NK-92 (cell line): Measurements from ENCODE around the gene MTF1.
"Not testable (repeated sequence)": the region's sequence is repeated elsewhere in the genome, so short reads cannot be mapped to it uniquely, and the experiment has no call there.

Experiments
- DNase-seq: peaks from one replicate; lab custom pipeline; 2025; ENCODE audit not compliant: unreplicated experiment; lab: John Stamatoyannopoulos, UW

The MTF1 gene

GRCh38 chr1:37859507-37860345, at the start of gene MTF1:
TSS of gene MTF1 (minus strand) at chr1:37859592. CDS start at chr1:37857658, 1,934 bp downstream.
- DNase-seq = peak; percentile 88

GRCh38 chr1:37908531-37908930, 49.1 kb upstream of the MTF1 start:
- DNase-seq = not testable (repeated sequence)

DNA sequence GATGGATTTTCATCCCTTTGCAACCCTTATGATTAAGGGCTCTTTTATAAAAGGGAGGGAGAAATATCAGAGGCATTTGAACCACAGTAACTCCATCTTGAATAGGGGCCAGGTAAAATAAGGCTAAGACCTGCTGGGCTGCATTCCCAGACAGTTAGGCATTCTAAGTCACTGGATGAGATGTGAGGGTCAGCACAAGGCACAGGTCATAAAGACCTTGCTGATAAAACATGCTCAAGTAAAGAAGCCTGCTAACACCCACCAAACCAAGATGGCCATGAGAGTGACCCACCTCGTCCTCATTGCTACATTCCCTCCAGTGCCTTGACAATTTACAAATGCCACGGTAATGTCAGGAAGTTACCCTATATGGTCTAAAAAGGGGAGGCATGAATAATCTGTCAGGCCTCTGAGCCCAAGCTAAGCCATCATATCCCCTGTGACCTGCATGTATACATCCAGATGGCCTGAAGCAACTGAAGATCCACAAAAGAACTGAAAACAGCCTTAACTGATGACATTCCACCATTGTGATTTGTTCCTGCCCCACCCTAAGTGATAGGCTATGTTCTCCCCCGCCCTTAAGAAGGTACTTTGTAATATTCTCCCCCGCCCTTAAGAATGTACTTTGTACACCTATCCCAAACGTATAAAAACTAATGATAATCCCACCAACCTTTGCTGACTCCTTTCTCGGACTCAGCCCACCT, 48.2 kb upstream of the MTF1 start:
- DNase-seq = not testable (repeated sequence)

GRCh38 chr1:37906591-37906990, 47.2 kb upstream of the MTF1 start:
- DNase-seq = not testable (repeated sequence)

DNA sequence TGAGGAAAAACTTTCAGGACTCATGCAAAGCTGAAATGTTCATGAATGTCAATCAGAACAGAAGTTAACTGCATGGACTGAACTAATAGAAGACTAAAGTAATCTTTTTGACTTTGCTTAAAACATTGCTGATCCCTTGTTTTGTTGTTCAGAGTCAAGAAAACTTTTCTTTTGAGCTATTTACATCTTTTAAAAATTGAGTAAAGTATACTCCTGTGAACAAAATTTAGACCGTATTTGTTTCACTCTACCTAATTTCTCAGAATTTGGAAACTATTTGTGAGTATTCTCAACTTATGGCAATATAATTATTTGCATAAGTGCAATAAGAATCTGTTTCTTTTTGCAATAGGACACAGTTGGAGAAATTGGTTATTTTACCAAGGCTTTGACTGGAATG, 46.3 kb upstream of the MTF1 start:
- DNase-seq = no peak

GRCh38 chr1:37903921-37904320, 44.5 kb upstream of the MTF1 start:
- not testable (repeated sequence) for DNase-seq

GRCh38 chr1:37902983-37903382, 43.6 kb upstream of the MTF1 start:
- DNase-seq = no peak

DNA sequence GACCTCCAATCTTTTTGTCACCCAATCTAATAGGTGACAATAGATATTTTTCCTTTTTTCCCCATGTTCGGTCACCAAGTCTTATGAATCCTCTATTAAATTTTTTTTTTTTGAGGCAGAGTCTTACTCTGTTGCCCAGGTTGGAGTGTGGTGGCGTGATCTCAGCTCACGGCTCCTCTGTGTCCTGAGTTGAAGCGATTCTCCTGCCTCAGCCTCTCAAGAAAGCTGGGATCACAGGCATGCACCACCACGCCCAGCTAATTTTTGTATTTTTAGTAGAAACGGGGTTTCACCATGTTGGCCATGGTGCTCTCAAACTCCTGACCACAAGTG, 42.5 kb upstream of the MTF1 start:
- DNase-seq = no peak

- DNase-seq = no peak
These were observed 42.0 kb upstream of the MTF1 start for GRCh38 chr1:37901191-37901892.

GRCh38 chr1:37897563-37897962, 38.2 kb upstream of the MTF1 start:
- DNase-seq = not testable (repeated sequence)

DNA sequence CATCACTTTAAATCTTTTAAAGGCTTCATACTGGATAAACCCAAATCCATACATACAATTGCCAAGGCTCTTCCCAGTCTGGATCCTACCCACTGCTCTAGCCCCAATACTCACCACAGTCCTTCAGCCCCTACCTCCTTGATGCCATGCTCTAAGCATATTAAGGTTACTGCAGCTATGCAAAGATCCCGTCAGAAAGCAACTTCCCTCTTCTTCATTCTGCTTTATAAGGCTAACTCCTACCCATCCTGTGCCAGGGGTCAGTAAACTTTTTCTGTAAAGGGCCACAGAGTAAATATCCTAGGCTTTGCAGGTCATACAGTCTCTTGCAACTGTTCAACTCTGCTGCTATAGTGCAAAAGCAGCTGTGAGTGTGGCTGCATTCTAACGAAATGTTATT, 34.3 kb upstream of the MTF1 start:
- DNase-seq = no peak

DNA sequence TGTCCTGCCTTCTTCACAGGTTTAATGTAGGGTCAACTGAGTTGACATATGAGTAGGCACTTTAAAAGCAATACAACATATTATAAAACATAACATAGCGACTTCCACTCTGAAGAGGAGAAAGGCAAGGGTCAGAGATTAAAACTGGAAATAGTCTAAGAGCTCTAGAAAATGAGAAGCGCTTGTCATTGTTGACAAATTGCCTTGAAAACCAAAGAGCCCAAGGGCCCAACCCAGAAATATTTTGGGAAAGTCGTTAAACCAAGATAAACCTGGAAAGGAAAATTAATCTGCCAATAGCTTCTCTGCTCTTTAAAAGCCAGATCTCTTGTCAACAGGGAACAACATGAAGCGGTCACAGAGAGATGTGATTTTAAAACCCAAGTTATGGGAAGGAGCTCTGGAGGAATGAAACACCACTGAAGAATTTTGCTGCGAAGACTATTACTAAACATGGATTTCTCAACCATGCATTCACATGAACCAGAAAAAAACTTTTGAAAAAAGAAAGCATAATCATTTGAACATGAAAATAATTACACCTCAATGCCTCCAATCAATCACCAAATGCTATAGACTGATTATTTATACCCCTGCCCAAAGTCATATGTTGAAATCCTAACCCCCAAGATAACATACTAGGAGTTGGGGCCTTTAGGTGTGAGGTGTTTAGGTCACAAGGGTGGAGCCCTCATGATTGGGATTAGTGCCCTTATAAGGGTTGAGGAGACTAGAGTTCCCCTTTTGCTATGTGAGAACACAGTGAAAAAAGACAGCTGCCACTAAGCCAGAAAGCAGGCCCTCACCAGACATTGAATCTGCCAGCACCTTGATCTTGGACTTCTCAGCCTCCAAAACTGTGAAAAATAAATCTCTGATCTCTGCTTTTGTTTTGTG, 33.0 kb upstream of the MTF1 start:
- no peak for DNase-seq

DNA sequence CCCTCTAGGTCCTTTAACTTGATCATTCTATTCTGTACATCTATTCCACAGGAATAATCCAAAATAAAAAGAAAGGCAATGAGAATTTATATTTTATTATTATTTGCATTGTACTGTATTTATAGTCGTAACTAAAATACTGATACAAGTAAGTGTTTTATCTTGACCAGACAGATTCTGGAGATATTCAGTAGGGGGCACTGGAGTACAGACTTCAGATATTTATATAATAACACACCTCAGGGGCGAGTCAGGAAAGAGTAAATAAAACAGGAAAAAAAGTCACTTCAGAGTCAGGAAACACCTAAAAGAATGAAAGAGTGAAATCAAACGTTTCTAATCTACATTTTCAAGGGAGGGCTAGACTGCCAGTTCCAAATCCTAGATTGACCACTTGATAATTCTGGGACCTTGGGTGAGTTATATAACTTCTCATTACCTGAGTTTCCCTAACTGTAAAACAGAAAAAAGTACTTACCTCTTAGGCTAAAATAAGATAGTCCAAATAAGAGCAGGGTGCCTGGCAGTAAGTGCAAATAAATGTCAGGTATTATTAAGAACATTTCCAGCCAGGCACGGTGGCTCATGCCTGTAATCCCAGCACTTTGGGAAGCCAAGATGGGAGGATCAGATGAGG, 31.1 kb upstream of the MTF1 start:
- DNase-seq = no peak

DNA sequence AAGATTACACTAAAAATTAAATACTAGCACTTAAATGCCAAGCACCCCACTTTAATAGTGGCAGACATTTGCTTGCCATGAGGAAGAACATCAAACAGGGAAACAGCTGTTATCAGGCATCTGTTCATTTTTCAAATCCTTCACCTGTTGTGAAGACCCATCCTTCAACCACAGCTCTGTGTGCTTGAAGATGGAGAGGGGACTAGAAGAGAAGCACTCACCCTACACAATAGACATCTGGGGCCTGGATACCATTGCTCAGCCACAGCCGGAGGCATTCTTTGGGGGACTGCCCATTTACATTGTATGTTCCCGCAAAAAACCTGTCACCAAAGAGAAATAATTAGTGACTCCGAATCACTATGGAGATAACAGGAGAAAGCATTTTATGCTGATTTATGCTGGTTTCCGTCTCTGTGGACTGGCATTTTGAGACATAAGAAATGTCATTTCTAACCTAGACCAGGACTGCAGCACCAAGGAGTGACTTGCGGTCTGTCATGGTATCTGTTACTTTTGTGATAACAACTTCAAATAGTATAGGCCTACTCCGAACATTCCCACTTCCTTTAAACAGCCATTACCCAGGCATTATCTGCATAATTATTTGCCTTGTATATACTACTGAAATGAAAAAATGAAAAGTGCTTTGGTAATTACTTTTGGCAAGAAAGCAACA, 28.8 kb upstream of the MTF1 start:
- DNase-seq = no peak

DNA sequence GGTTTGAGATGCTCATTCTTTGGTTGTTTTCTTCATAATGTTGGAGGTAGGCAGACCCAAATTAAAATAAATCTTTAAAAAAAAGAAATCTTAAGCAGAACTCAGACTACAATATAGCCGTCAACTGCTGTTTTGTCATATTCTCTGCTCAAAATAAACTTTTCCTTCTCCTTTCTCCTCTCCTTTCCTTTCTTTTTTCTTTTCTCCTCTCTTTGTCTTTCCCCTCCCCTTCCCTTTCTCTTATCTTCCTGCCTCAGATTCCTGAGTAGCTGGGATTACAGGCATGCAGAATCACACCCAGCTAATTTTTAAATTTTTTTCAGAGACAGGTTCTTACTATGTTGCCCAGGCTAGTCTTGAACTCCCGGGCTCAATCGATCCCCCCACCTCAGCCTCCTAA, 24.8 kb upstream of the MTF1 start:
- no peak for DNase-seq

- DNase-seq = no peak
These were observed 24.3 kb upstream of the MTF1 start for GRCh38 chr1:37883671-37884070.

GRCh38 chr1:37879865-37880264, 20.5 kb upstream of the MTF1 start:
- no peak for DNase-seq

- DNase-seq = no peak
These were observed 18.7 kb upstream of the MTF1 start for GRCh38 chr1:37878071-37878470.

DNA sequence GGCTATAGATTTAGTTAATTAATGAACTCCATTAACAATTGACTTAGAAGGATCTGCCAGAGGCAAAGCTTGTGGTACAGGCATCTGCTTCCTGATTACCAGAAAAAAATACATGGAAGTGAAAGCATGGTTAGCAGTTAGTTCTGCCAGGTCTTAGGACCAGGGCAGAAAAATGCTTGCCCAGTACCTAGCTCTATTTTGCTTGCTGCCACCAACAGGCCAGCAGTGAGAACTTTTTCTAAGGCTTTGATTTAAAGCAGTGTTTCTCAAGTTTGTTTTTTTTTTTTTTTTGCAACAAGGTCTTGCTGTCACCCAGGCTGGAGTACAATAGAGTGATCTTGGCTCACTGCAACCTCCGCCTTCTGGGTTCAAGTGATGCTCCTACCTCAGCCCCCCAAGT, 16.4 kb upstream of the MTF1 start:
- no peak for DNase-seq

- no peak for DNase-seq
These were observed 13.3 kb upstream of the MTF1 start for GRCh38 chr1:37872692-37873091.
